HepG2 (cell line): ENCODE data around the gene HOMEZ. TPM values are rescaled to one million over a fixed set of nuclear protein-coding genes. Genes with fewer than 3 reads are reported as not detected.

Source experiments
- ATAC-seq: fragments of 200-7000 bp; cut with Tn5 transposase; 3 replicates; pipeline ENCODE4 v1.9.1; 2020; ENCODE audit warnings: mild to moderate bottlenecking, moderate library complexity
- BruUV-seq: library from RNA; stranded (reverse); fragments of 400-500 nt; replicated peaks from 2 replicates; lab custom pipeline; 2021; lab: Mats Ljungman, UMichigan
- CTCF ChIA-PET: fragments of 300-600 bp; formaldehyde crosslinking; extraction: SDS; loops from one replicate; lab custom pipeline; 2021; ENCODE audit warnings: low total read pairs, inconsistent platforms, low intra/inter-chr PET ratio; lab: Yijun Ruan, JAX
- POLR2A ChIA-PET: fragments of 350-600 bp; sonication (Branson Sonifier 250); formaldehyde crosslinking; loops from one replicate; lab custom pipeline; 2020; ENCODE audit warnings: antibody characterized with exemption, inconsistent platforms; lab: Yijun Ruan, JAX
- DNase-seq: peaks from one replicate; pipeline ENCODE4 v3.0.0-alpha.2; 2015; ENCODE audit warnings: low spot score
- FAIRE-seq: peaks from 3 replicates; lab custom pipeline; 2011; peaks lifted over from hg19 to GRCh38; lab: Jason Lieb, UNC
- H2AFZ ChIP-seq: one replicate; pipeline ENCODE4 v1.6.1; 2011; ENCODE audit warnings: low read length, inconsistent platforms
- H3K27ac ChIP-seq: fragments of 300-600 bp; 3 replicates; pipeline ENCODE4 v1.8.0; 2011; ENCODE audit warnings: mixed run types, mild to moderate bottlenecking, mixed read lengths, low read length, inconsistent platforms; ENCODE audit not compliant: insufficient read depth; ENCODE audit errors: extremely low read length
- H3K27me3 ChIP-seq, 2 experiments: fragments of 200-600 bp in 1 of 2; 2 replicates in 1 of 2; 3 replicates in 1 of 2; pipeline versions ENCODE4 v1.6.0 to v1.8.0; 2011; ENCODE audit warnings: low read length in 2 of 2, mild to moderate bottlenecking in 2 of 2, moderate library complexity in 2 of 2, inconsistent platforms in 1 of 2; ENCODE audit not compliant: insufficient read depth in 2 of 2, control insufficient read depth in 1 of 2
- H3K36me3 ChIP-seq, 2 experiments: fragments of 200-600 bp in 1 of 2; replicated peaks in 1 of 2; 2 replicates in 1 of 2; 3 replicates in 1 of 2; pipeline versions ENCODE4 v1.5.1 to v1.8.0; 2011; ENCODE audit warnings: low read length in 2 of 2, inconsistent platforms in 1 of 2; ENCODE audit not compliant: insufficient read depth in 2 of 2, control insufficient read depth in 1 of 2
- H3K4me1 ChIP-seq: 2 replicates; pipeline ENCODE4 v1.5.1; 2012; ENCODE audit warnings: low read length, inconsistent platforms; ENCODE audit not compliant: insufficient read depth
- H3K4me2 ChIP-seq: 2 replicates; pipeline ENCODE4 v1.6.0; 2011; ENCODE audit warnings: low read depth, low read length, inconsistent platforms
- H3K4me3 ChIP-seq, 3 experiments: fragments of 200-600 bp in 1 of 3; sonication (generic), shearing (Covaris generic) in 1 of 3; replicated peaks in 1 of 3; 2 replicates each; pipeline ENCODE4 v1.5.1; 2011 to 2016; ENCODE audit warnings: low read length in 3 of 3, inconsistent platforms in 2 of 3, low read depth in 2 of 3, mild to moderate bottlenecking in 2 of 3, control low read depth in 1 of 3, mixed read lengths in 1 of 3; ENCODE audit not compliant: insufficient read depth in 1 of 3
- H3K79me2 ChIP-seq: one replicate; pipeline ENCODE4 v1.6.1; 2011; ENCODE audit warnings: low read length, inconsistent platforms; ENCODE audit not compliant: insufficient read depth
- H3K9ac ChIP-seq: 2 replicates; pipeline ENCODE4 v1.6.0; 2011; ENCODE audit warnings: mild to moderate bottlenecking, low read depth, low read length, inconsistent platforms; ENCODE audit not compliant: insufficient read depth
- H3K9me3 ChIP-seq: 2 replicates; pipeline ENCODE4 v1.5.1; 2012; ENCODE audit warnings: mild to moderate bottlenecking, low read length
- H4K20me1 ChIP-seq: 2 replicates; pipeline ENCODE4 v1.6.0; 2011; ENCODE audit warnings: inconsistent platforms, mild to moderate bottlenecking, low read length, moderate library complexity; ENCODE audit not compliant: insufficient read depth
- AHR ChIP-seq: IDR thresholded peaks from 2 replicates; pipeline ENCODE4 v1.6.1; 2018; ENCODE audit warnings: missing genetic modification reagents, missing compliant biosample characterization
- FOSL2 ChIP-seq: sonication (generic); formaldehyde crosslinking; IDR thresholded peaks from 2 replicates; pipeline ENCODE4 v1.4.0; 2020; ENCODE audit warnings: missing genetic modification reagents
- JUN ChIP-seq: sonication (generic); formaldehyde crosslinking; IDR thresholded peaks from 2 replicates; pipeline ENCODE4 v1.4.0; 2020; ENCODE audit warnings: mild to moderate bottlenecking, missing genetic modification reagents
- KLF6 ChIP-seq: IDR thresholded peaks from 2 replicates; pipeline ENCODE4 v1.8.0; 2016; ENCODE audit warnings: missing biosample characterization, missing genetic modification reagents
- PITX1 ChIP-seq: sonication (generic); formaldehyde crosslinking; IDR thresholded peaks from 2 replicates; pipeline ENCODE4 v1.5.1; 2020; ENCODE audit warnings: mild to moderate bottlenecking, missing genetic modification reagents
- SOX13 ChIP-seq, 3 experiments: fragments of 450-650 bp in 1 of 3; sonication (generic) in 1 of 3; formaldehyde crosslinking in 1 of 3; IDR thresholded peaks in 2 of 3; conservative IDR thresholded peaks in 1 of 3; 2 replicates each; pipeline versions ENCODE4 v1.5.0 to v1.6.1; 2016 to 2020; ENCODE audit warnings: antibody characterized with exemption in 1 of 3, mild to moderate bottlenecking in 1 of 3, missing compliant biosample characterization in 1 of 3, missing genetic modification reagents in 1 of 3, moderate library complexity in 1 of 3
- TBP ChIP-seq: sonication (generic); formaldehyde crosslinking; IDR thresholded peaks from 2 replicates; pipeline ENCODE4 v1.5.0; 2020; ENCODE audit warnings: missing genetic modification reagents
- TEAD3 ChIP-seq: optimal IDR thresholded peaks from 2 replicates; pipeline ENCODE3; 2016; ENCODE audit warnings: borderline replicate concordance
- ZFP82 ChIP-seq: sonication (generic); formaldehyde crosslinking; IDR thresholded peaks from 2 replicates; pipeline ENCODE4 v1.5.1; 2020; ENCODE audit warnings: mild to moderate bottlenecking, missing genetic modification reagents, borderline replicate concordance
- ZNF333 ChIP-seq: sonication (generic); formaldehyde crosslinking; IDR thresholded peaks from 2 replicates; pipeline ENCODE4 v1.4.0; 2020; ENCODE audit warnings: mild to moderate bottlenecking, missing genetic modification reagents, borderline replicate concordance
- ZNF569 ChIP-seq: sonication (generic); formaldehyde crosslinking; IDR thresholded peaks from 2 replicates; pipeline ENCODE4 v1.5.0; 2020; ENCODE audit warnings: mild to moderate bottlenecking, missing genetic modification reagents, moderate library complexity, borderline replicate concordance
- ZNF839 ChIP-seq: sonication (generic); formaldehyde crosslinking; IDR thresholded peaks from 2 replicates; pipeline ENCODE4 v1.4.0; 2020; ENCODE audit warnings: missing genetic modification reagents, mild to moderate bottlenecking, borderline replicate concordance
- WGBS: methylation state at CpG from one replicate; pipeline ENCODE4 v1.1.6; 2017; ENCODE audit warnings: low lambda C conversion rate; 5-methylcytosine and 5-hydroxymethylcytosine counted together
- in situ Hi-C: cut with HindIII; loops from 2 replicates; pipeline ENCODE4 v1.10.0; 2017; ENCODE audit warnings: low pct_unique_long_range_greater_than_20kb; ENCODE audit not compliant: extremely low pct_ligation_motif_present
- intact Hi-C: fragments of 100-400 bp; cut with micrococcal nuclease; formaldehyde crosslinking; loops from one replicate; pipeline ENCODE4 v1.10.0; 2022; ENCODE audit not compliant: unreplicated experiment
- polyA plus RNA-seq, 8 experiments: library from polyadenylated mRNA; depleted of rRNA in 3 of 8; stranded (reverse) in 7 of 8; unstranded in 1 of 8; fragments of >200 nt; fragmentation: Illumina TruSeq in 4 of 8; extraction: Trizol in 4 of 8; gene quantifications; 2 replicates each; pipeline versions ENCODE4 v1.2.1 to v1.2.3, GENCODE V29; 2011 to 2016; ENCODE audit warnings: low read depth in 4 of 8, missing spikeins in 1 of 8, mixed read lengths in 1 of 8; ENCODE audit not compliant: insufficient read depth in 1 of 8
- total RNA-seq, 5 experiments: library from RNA; depleted of rRNA; stranded (reverse); fragments of >200 nt; fragmentation: Illumina TruSeq; extraction: Trizol; gene quantifications; 2 replicates each; pipeline ENCODE4 v1.2.3, GENCODE V29; 2016; ENCODE audit warnings: low read depth in 1 of 5
- TF ChIP-seq, protein P1 (sequence below): sonication (generic); formaldehyde crosslinking; IDR thresholded peaks from 2 replicates; pipeline ENCODE4 v1.9.0; 2021; ENCODE audit warnings: missing genetic modification reagents, mild to moderate bottlenecking, borderline replicate concordance
- TF ChIP-seq, protein P2 (sequence below): sonication (generic); formaldehyde crosslinking; conservative IDR thresholded peaks from 2 replicates; pipeline ENCODE4 v1.4.0; 2020; ENCODE audit warnings: missing genetic modification reagents
- TF ChIP-seq, protein P3 (sequence below): IDR thresholded peaks from 2 replicates; pipeline ENCODE4 v1.6.1; 2016; ENCODE audit warnings: missing biosample characterization, missing genetic modification reagents, low read depth

Gene HOMEZ
- total and polyA plus RNA-seq, 2 of the 13 experiments (the other 11 are each of a cell fraction or from before 2014, with no cell fraction given), result 14.5 to 31.8 TPM

- TF ChIP-seq, protein P1, sequence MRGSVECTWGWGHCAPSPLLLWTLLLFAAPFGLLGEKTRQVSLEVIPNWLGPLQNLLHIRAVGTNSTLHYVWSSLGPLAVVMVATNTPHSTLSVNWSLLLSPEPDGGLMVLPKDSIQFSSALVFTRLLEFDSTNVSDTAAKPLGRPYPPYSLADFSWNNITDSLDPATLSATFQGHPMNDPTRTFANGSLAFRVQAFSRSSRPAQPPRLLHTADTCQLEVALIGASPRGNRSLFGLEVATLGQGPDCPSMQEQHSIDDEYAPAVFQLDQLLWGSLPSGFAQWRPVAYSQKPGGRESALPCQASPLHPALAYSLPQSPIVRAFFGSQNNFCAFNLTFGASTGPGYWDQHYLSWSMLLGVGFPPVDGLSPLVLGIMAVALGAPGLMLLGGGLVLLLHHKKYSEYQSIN (CRISPR knock-in tag), result no peak
These were observed 15.5 kb upstream of the HOMEZ start (continued) for GRCh38 chr14:23301288-23301968.

DNA sequence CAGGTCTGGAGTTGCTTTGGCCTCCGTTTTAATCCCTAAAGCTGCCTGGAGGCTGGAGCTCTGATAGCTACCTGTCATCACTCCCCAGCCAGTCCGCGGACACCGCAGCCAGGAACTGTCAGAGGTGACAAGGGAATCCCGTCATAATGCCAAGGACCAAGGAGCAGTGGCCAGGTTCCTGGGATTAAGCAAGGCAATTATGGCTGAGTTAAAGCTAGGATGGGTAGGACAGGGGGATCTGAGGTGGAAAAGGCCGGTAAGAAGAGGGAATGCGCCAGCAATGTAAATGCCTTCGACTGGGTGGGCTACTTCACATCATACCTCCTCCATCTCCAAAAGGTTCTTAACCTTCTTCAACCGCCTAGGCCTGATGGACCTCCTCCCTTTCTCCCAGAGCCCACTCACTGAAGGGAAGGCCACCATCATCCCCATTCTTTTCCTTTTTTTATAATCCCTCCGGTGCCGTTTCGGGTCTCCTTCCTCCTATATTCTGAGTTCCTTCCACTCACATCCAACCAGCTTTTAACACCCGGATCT lies 14.8 kb upstream of the HOMEZ start:
- H3K27me3 ChIP-seq, result no peaks in the 10 kb centered on the region; a peak in 1 of 5 replicates
- peak overlapping the region; percentile 80 for H3K9ac ChIP-seq
- peak overlapping the region; percentile 38 for H2AFZ ChIP-seq
- peak overlapping the region; percentile 99 for H3K4me2 ChIP-seq
- intact Hi-C loops (loop anchor here (1.0 to 10.0 kb wide), 5 partner anchors 14 to 994 kb away; partner anchors contain the start of genes AJUBA, DCAF11, DHRS1 and HOMEZ), in situ Hi-C loops (loop anchor here (25.0 kb wide), 1 partner anchor 837 kb away; the partner anchor contains the start of genes EMC9, FITM1, PSME1 and PSME2)
- peaks cover 50% of the 10 kb centered on the region for H3K4me1 ChIP-seq
- no peaks in the 10 kb centered on the region for H4K20me1 ChIP-seq
- H3K27ac ChIP-seq, result peak overlapping the region; percentile 91
- POLR2A ChIA-PET, result interaction anchor here (0.7 to 18.7 kb wide), 20 partner anchors 8 to 895 kb away, joined by 3 to 1053 read pairs (median 6); partner anchors contain the start of genes ACIN1, AJUBA, AP1G2 and C14orf119
- BruUV-seq, result TSS peak; percentile 73
- ATAC-seq (no peak), DNase-seq (peak; percentile 43), FAIRE-seq (no peak)
- H3K36me3 ChIP-seq, result peaks cover 3% of the 10 kb centered on the region in 2 experiments; a peak in 1 of 5 replicates
- peaks cover 4% of the 10 kb centered on the region for H3K79me2 ChIP-seq
- CTCF ChIA-PET, result interaction anchor here (1.3 to 2.4 kb wide), 4 partner anchors 21 to 231 kb away, joined by 3 to 12 read pairs (median 10); partner anchors contain the start of gene PABPN1
- peak overlapping the region; percentile 65 to 88 (median 75) for H3K4me3 ChIP-seq
- 11% methylated on average over 13 of the region's 13 CpGs for WGBS
- H3K9me3 ChIP-seq, result no peaks in the 10 kb centered on the region
- no peak for TF ChIP-seq KLF6 (CRISPR knock-in tag)
- 0 out of 2 replicates have a peak, but pooled peaks have one; percentile 8 for TF ChIP-seq FOSL2 (CRISPR knock-in tag)
- TF ChIP-seq PITX1, result peak; percentile 45
- TF ChIP-seq, protein P2, sequence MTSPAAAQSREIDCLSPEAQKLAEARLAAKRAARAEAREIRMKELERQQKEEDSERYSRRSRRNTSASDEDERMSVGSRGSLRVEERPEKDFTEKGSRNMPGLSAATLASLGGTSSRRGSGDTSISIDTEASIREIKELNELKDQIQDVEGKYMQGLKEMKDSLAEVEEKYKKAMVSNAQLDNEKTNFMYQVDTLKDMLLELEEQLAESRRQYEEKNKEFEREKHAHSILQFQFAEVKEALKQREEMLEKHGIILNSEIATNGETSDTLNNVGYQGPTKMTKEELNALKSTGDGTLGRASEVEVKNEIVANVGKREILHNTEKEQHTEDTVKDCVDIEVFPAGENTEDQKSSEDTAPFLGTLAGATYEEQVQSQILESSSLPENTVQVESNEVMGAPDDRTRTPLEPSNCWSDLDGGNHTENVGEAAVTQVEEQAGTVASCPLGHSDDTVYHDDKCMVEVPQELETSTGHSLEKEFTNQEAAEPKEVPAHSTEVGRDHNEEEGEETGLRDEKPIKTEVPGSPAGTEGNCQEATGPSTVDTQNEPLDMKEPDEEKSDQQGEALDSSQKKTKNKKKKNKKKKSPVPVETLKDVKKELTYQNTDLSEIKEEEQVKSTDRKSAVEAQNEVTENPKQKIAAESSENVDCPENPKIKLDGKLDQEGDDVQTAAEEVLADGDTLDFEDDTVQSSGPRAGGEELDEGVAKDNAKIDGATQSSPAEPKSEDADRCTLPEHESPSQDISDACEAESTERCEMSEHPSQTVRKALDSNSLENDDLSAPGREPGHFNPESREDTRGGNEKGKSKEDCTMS (CRISPR knock-in tag), result 0 out of 2 replicates have a peak, but pooled peaks have one; percentile 37
- TF ChIP-seq TBP (CRISPR knock-in tag), result no peak
- TF ChIP-seq, protein P3, sequence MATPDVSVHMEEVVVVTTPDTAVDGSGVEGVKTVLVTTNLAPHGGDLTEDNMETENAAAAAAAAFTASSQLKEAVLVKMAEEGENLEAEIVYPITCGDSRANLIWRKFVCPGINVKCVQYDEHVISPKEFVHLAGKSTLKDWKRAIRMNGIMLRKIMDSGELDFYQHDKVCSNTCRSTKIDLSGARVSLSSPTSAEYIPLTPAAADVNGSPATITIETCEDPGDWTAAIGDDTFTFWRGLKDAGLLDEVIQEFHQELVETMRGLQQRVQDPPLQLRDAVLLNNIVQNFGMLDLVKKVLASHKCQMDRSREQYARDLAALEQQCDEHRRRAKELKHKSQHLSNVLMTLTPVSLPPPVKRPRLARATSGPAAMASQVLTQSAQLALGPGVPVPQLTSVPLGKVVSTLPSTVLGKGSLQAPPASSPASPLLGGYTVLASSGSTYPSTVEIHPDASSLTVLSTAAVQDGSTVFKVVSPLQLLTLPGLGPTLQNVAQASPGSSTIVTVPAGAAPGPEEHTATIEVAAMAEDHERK (CRISPR knock-in tag), result no peak
- TF ChIP-seq ZNF333 (CRISPR knock-in tag), result peak; percentile 58; the same call in 1 of the 2 replicates
- 0 out of 2 replicates have a peak, but pooled peaks have one; percentile 19 for TF ChIP-seq JUN (CRISPR knock-in tag)
- TF ChIP-seq ZFP82, result no peak
- TF ChIP-seq ZNF839 (CRISPR knock-in tag), result 0 out of 2 replicates have a peak, but pooled peaks have one; percentile 76
- no peak for TF ChIP-seq SOX13 (IDR thresholded peaks at IDR 0.05)
- TF ChIP-seq SOX13 (CRISPR knock-in tag; conservative IDR thresholded peaks at IDR 0.05 in 1 of 2, IDR thresholded peaks at IDR 0.05 in 1 of 2), result no peak
- TF ChIP-seq AHR (CRISPR knock-in tag), result peak; percentile 75; the same call in 1 of the 2 replicates
- TF ChIP-seq ZNF569 (CRISPR knock-in tag), result 0 out of 2 replicates have a peak, but pooled peaks have one; percentile 18
- TF ChIP-seq TEAD3 (CRISPR knock-in tag), result peak; percentile 58
